Left lung (tissue), 10 donors: Measurements from ENCODE around the gene LAX1. TPM values are rescaled to one million over a fixed set of nuclear protein-coding genes. Genes with fewer than 3 reads are reported as not detected.

ENCODE experiments used
- ATAC-seq: fragments of 200-7000 bp; cut with Tn5 transposase; one replicate; pipeline ENCODE4 v1.9.1; 2020; ENCODE audit warnings: moderate library complexity
- DNase-seq, 4 donors: peaks; one replicate each; pipeline ENCODE4 v3.0.0-alpha.2; 2013 to 2020
- H3K27ac ChIP-seq, 2 donors: fragments of 200-600 bp; sonication (generic) in 1 of 2; one replicate each; pipeline versions ENCODE4 v1.5.0 to v1.8.0; 2020 to 2021
- H3K27me3 ChIP-seq, 2 donors: fragments of 200-600 bp; sonication (generic) in 1 of 2; one replicate each; pipeline versions ENCODE4 v1.5.0 to v1.8.0; 2020 to 2021
- H3K36me3 ChIP-seq, 2 donors: fragments of 200-600 bp; sonication (generic) in 1 of 2; one replicate each; pipeline versions ENCODE4 v1.5.0 to v1.8.0; 2020 to 2021
- H3K4me1 ChIP-seq, 2 donors: fragments of 200-600 bp; one replicate each; pipeline ENCODE4 v1.8.0; 2021
- H3K4me3 ChIP-seq, 2 donors: fragments of 200-600 bp; sonication (generic) in 1 of 2; one replicate each; pipeline versions ENCODE4 v1.5.0 to v1.8.0; 2020 to 2021; ENCODE audit warnings: mild to moderate bottlenecking in 1 of 2
- H3K9me3 ChIP-seq, 2 donors: fragments of 200-600 bp; sonication (generic) in 1 of 2; one replicate each; pipeline versions ENCODE4 v1.5.0 to v1.8.0; 2020 to 2021
- intact Hi-C, 2 donors: fragments of 100-400 bp; cut with DNase I; formaldehyde crosslinking; loops; one replicate each; pipeline versions ENCODE4 v1.11.2 to v1.14.2; 2022
- polyA plus RNA-seq, 6 donors: library from polyadenylated mRNA; unstranded; fragments of 120-200 nt; gene quantifications; one replicate each; pipeline ENCODE4 v1.2.1, GENCODE V29; 2013; ENCODE audit not compliant: insufficient read length in 6 of 6
- total RNA-seq, 2 donors: library from RNA; stranded (reverse); fragmentation: NEBNext Ultra II Directional; extraction: Animal tissue kit (Norgen Biotek cat#: 25700); gene quantifications; one replicate each; pipeline ENCODE4 v1.2.1, GENCODE V29; 2021
- TF ChIP-seq, protein P1 (sequence below), 2 donors: fragments of 200-600 bp; sonication (generic) in 1 of 2; IDR thresholded peaks; one replicate each; pipeline versions ENCODE4 v1.5.0 to v1.8.0; 2021; ENCODE audit warnings: antibody characterized with exemption in 2 of 2
- donor health status: DM: no; HTN: yes; CAD: no.
- donor health status: DM: no; HTN: no; CAD: no.

The LAX1 gene
- total and polyA plus RNA-seq, 8 donors: 0.21 to 2.2 (median 0.31) TPM

DNA sequence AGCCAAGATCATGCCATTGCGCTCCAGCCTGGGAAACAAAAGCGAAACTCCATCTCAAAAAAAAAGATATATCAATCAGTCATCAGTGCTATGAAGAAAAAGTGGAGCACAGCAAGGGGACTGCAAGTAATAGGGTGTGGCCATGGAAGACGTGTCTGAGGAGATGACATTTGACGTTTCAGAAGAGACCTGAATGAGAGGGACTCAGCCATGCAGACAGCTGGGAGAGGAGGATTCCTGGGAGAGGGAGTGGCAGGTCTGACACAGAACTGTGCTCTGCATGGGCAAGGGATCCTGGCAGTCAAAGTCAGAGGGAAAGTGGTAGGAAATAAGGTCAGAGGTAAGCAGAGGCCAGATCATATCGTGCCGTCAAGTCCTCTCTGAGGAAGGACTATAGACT, 3.3 kb downstream of the LAX1 start:
- intact Hi-C loops: no loop called here
- TF ChIP-seq, protein P1, sequence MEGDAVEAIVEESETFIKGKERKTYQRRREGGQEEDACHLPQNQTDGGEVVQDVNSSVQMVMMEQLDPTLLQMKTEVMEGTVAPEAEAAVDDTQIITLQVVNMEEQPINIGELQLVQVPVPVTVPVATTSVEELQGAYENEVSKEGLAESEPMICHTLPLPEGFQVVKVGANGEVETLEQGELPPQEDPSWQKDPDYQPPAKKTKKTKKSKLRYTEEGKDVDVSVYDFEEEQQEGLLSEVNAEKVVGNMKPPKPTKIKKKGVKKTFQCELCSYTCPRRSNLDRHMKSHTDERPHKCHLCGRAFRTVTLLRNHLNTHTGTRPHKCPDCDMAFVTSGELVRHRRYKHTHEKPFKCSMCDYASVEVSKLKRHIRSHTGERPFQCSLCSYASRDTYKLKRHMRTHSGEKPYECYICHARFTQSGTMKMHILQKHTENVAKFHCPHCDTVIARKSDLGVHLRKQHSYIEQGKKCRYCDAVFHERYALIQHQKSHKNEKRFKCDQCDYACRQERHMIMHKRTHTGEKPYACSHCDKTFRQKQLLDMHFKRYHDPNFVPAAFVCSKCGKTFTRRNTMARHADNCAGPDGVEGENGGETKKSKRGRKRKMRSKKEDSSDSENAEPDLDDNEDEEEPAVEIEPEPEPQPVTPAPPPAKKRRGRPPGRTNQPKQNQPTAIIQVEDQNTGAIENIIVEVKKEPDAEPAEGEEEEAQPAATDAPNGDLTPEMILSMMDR (IDR thresholded peaks at IDR 0.05): no peak
- Histone ChIP-seq H3K27ac (no peak overlapping the region), H3K4me3 (no peak overlapping the region), H3K36me3 (no peaks in the 10 kb centered on the region), H3K27me3 (no peaks in the 10 kb centered on the region), H3K4me1 (peaks cover 0 to 14% of the 10 kb centered on the region in 2 donors), H3K9me3 (no peaks in the 10 kb centered on the region)
- ATAC-seq (no peak), DNase-seq (no peak)

DNA sequence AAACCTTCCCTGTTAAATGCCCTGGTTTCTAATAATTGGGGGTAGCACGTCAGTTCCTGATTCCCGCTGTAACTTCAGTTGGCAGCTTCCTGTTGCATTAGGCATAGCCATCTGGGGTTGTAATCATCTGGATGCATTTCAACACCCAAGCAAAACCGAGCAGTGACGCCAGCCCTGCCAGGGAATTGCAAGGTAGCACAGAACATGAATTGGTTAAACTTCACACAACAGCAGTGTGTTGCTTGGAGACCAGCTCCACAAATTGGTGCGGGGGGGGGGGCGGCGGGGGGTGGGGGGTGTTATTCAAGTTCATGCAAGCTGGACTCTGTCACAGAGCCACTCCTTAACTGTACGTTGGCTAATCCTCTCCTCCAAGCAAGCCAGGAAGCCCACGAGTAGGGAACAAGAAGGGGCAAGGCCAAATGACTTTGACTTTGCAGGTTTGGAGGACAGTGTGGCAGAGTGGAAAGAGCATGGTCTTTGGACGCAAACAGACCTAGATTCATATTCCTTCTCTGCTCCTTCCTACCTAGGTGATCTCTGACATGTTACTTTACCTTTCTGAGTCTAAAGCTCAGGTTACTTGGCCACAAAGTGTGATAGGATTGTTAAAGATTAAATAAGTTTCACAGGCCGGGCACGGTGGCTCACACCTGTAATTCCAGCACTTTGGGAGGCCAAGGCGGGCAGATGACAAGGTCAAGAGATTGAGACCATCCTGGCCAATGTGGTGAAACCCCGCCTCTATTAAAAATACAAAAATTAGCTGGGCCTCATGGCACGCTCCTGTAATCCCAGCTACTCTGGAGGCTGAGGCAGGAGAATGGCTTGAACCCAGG, 4.7 kb downstream of the LAX1 start:
- intact Hi-C loops: no loop called here
- H3K27ac ChIP-seq: peak overlapping the region in 1 of 2 donors; percentile 23

DNA sequence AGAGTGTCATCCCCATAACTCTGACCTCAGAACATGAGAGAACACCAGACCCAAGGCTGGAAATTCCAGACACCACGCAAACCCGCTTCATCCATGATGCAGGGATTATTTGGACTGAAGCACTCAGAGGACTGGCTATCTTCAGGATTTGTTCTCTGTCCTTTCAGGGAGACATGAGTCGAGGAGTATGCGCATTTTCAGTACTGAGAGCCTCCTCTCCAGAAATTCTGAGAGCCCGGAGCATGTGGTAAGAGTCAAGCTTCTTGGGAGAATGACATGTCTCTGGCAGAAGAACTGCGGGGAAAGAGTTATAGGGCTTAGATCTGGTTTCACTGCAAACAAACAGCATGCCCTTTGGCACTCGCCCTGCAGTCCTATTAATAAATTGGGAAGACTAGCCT, 6.9 kb downstream of the LAX1 start:
- peaks cover 0 to 14% of the 10 kb centered on the region in 2 donors for H3K4me1 ChIP-seq
- ATAC-seq: no peak
- TF ChIP-seq, protein P1 (IDR thresholded peaks at IDR 0.05): no peak
- H3K36me3 ChIP-seq: no peaks in the 10 kb centered on the region
- peak in 1 of 4 donors; percentile 50 for DNase-seq
- H3K9me3 ChIP-seq: no peaks in the 10 kb centered on the region
- intact Hi-C loops: no loop called here
- H3K4me3 ChIP-seq: no peak overlapping the region
- no peaks in the 10 kb centered on the region for H3K27me3 ChIP-seq
- no peak overlapping the region for H3K27ac ChIP-seq

More for the DNA sequence above, 4.7 kb downstream of the LAX1 start:
- H3K4me1 ChIP-seq: peaks cover 0 to 14% of the 10 kb centered on the region in 2 donors
- no peaks in the 10 kb centered on the region for H3K9me3 ChIP-seq
- ATAC-seq (peak; percentile 88), DNase-seq (peak; percentile 75 to 92 (median 80))
- TF ChIP-seq, protein P1 (IDR thresholded peaks at IDR 0.05): no peak
- no peaks in the 10 kb centered on the region for H3K27me3 ChIP-seq
- no peak overlapping the region for H3K4me3 ChIP-seq
- no peaks in the 10 kb centered on the region for H3K36me3 ChIP-seq

DNA sequence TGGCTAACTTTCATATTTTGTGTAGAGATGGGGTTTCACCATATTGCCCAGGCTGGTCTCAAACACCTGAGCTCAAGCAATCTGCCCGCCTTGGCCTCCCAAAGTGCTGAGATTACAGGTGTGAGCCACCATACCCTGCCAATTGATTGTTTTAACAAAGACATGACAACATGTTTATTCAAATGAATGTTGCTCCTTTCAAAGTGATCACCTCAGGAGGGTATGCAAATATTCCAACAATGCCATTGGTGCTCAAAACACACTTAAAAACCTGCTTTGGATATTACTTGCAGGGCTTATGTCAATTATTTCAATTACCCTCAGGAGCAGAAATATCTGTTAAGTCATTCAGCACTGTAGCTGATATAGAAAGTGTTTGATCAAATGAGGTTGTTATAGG, 7.9 kb downstream of the LAX1 start:
- Histone ChIP-seq H3K36me3 (no peaks in the 10 kb centered on the region), H3K27me3 (no peaks in the 10 kb centered on the region), H3K9me3 (no peaks in the 10 kb centered on the region), H3K4me1 (peaks cover 0 to 14% of the 10 kb centered on the region in 2 donors), H3K4me3 (no peak overlapping the region), H3K27ac (no peak overlapping the region)
- no peak for DNase-seq
- no peak for ATAC-seq
- TF ChIP-seq, protein P1 (IDR thresholded peaks at IDR 0.05): no peak
- intact Hi-C loops: no loop called here

DNA sequence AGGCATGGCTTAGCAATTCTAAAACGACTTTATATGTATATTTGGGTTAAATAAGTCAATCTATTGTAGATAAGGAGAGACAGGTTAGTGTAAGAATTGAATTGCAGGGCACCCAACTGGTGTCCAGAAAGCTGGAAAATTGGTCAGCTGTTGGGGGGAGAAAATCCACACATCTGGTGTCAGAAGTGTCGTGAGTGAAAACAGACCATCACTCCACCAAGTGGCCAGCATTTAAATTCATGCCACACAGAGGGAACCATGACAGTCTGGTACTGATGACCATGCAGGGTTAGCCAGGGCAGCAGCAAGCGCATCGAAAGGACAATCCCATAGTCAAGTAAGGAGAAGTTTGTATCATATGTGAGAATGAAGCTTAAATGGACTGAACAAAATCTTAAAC, 11.7 kb downstream of the LAX1 start:
- H3K27me3 ChIP-seq: no peaks in the 10 kb centered on the region
- intact Hi-C loops: no loop called here
- peak; percentile 48 for ATAC-seq
- no peak overlapping the region for H3K27ac ChIP-seq
- H3K9me3 ChIP-seq: no peaks in the 10 kb centered on the region
- no peaks in the 10 kb centered on the region for H3K4me1 ChIP-seq
- no peak for DNase-seq
- H3K4me3 ChIP-seq: no peak overlapping the region
- no peaks in the 10 kb centered on the region for H3K36me3 ChIP-seq
- TF ChIP-seq, protein P1 (IDR thresholded peaks at IDR 0.05): no peak
